Stimulated activated CD8-positive, alpha-beta memory T cell treated with anti-CD3 and anti-CD28 coated beads, Interleukin-12 subunit alpha, Interleukin-12 subunit beta, amount 100 ng/mL, for 4 hours (primary cell): Measurements from ENCODE around the gene FUT9.

ENCODE experiments used
- DNase-seq: peaks from one replicate; pipeline ENCODE4 v3.0.0-alpha.2; 2020; ENCODE audit warnings: low read depth

The FUT9 gene

GRCh38 chr6:96015518-96016333 lies at the start of gene FUT9:
FUT9 (plus strand) TSS chr6:96015974; CDS start chr6:96203156, 187,182 bp downstream.
- DNase-seq, result no peak

GRCh38 chr6:95967594-95967993 lies 48.2 kb upstream of the FUT9 start:
- DNase-seq, result no peak

- DNase-seq, result no peak
These were observed 41.8 kb upstream of the FUT9 start for GRCh38 chr6:95973976-95974375.

- no peak for DNase-seq
These were observed 37.5 kb upstream of the FUT9 start for GRCh38 chr6:95978230-95978629.

- DNase-seq, result no peak
These were observed 23.9 kb upstream of the FUT9 start for GRCh38 chr6:95991906-95992305.

- no peak for DNase-seq
These were observed 21.6 kb upstream of the FUT9 start for GRCh38 chr6:95994151-95994550.

GRCh38 chr6:95998133-95998532 lies 17.6 kb upstream of the FUT9 start:
- no peak for DNase-seq

GRCh38 chr6:96001891-96002575 lies 13.7 kb upstream of the FUT9 start:
- no peak for DNase-seq

- no peak for DNase-seq
These were observed 13.2 kb upstream of the FUT9 start for GRCh38 chr6:96002576-96002910.

- no peak for DNase-seq
These were observed 12.9 kb upstream of the FUT9 start for GRCh38 chr6:96002912-96003311.

- DNase-seq, result no peak
These were observed 8.1 kb upstream of the FUT9 start for GRCh38 chr6:96007663-96008062.

- DNase-seq, result no peak
These were observed 2.2 kb upstream of the FUT9 start for GRCh38 chr6:96013531-96013930.

- DNase-seq, result no peak
These were observed 792 bp upstream of the FUT9 start for GRCh38 chr6:96014846-96015517.

- no peak for DNase-seq
These were observed 728 bp downstream of the FUT9 start for GRCh38 chr6:96016334-96017069.

- no peak for DNase-seq
These were observed 1.2 kb downstream of the FUT9 start for GRCh38 chr6:96017070-96017359.

- DNase-seq, result no peak
These were observed 6.5 kb downstream of the FUT9 start for GRCh38 chr6:96022225-96022624.

GRCh38 chr6:96032661-96033060 lies 16.9 kb downstream of the FUT9 start:
- DNase-seq, result no peak

- DNase-seq, result no peak
These were observed 35.8 kb downstream of the FUT9 start for GRCh38 chr6:96051555-96051954.

GRCh38 chr6:96058082-96058481 lies 42.3 kb downstream of the FUT9 start:
- no peak for DNase-seq

GRCh38 chr6:96059586-96059985 lies 43.8 kb downstream of the FUT9 start:
- no peak for DNase-seq

GRCh38 chr6:96060249-96060648 lies 44.5 kb downstream of the FUT9 start:
- DNase-seq, result no peak

- DNase-seq, result no peak
These were observed 49.4 kb downstream of the FUT9 start for GRCh38 chr6:96065213-96065612.

- DNase-seq, result no peak
These were observed 50.6 kb downstream of the FUT9 start for GRCh38 chr6:96066376-96066775.
